Ishikawa (cell line): Measurements from ENCODE around the gene MORN2.

Source experiments
- CEBPB ChIP-seq: IDR thresholded peaks from 2 replicates; pipeline ENCODE4 v1.6.1; 2012
- CREB1 ChIP-seq: IDR thresholded peaks from 2 replicates; pipeline ENCODE4 v1.6.1; 2012; ENCODE audit warnings: low read depth
- EGR1 ChIP-seq: IDR thresholded peaks from 2 replicates; pipeline ENCODE4 v1.6.1; 2012
- EP300 ChIP-seq: IDR thresholded peaks from 2 replicates; pipeline ENCODE4 v1.6.1; 2012; ENCODE audit warnings: borderline replicate concordance
- FOXM1 ChIP-seq: IDR thresholded peaks from 2 replicates; pipeline ENCODE4 v1.6.1; 2012; ENCODE audit warnings: low read depth, borderline replicate concordance
- MAX ChIP-seq: IDR thresholded peaks from 2 replicates; pipeline ENCODE4 v1.6.1; 2012
- NFIC ChIP-seq: IDR thresholded peaks from 2 replicates; pipeline ENCODE4 v1.6.1; 2012
- RAD21 ChIP-seq: IDR thresholded peaks from 2 replicates; pipeline ENCODE4 v1.6.1; 2012; ENCODE audit warnings: low read depth
- REST ChIP-seq: IDR thresholded peaks from 2 replicates; pipeline ENCODE4 v1.6.1; 2012; ENCODE audit warnings: low read depth, mild to moderate bottlenecking
- TAF1 ChIP-seq: IDR thresholded peaks from 2 replicates; pipeline ENCODE4 v1.6.1; 2012; ENCODE audit warnings: low read depth, mild to moderate bottlenecking
- TCF12 ChIP-seq: IDR thresholded peaks from 2 replicates; pipeline ENCODE4 v1.6.1; 2012; ENCODE audit warnings: low read depth
- TEAD4 ChIP-seq: IDR thresholded peaks from 2 replicates; pipeline ENCODE4 v1.6.1; 2012
- USF1 ChIP-seq: IDR thresholded peaks from 2 replicates; pipeline ENCODE4 v1.6.1; 2012
- YY1 ChIP-seq: IDR thresholded peaks from 2 replicates; pipeline ENCODE4 v1.6.1; 2012; ENCODE audit warnings: low read depth
- ZBTB7A ChIP-seq: IDR thresholded peaks from 2 replicates; pipeline ENCODE4 v1.6.1; 2012; ENCODE audit warnings: low read depth

Gene MORN2

GRCh38 chr2:38892819-38893218, 17.0 kb downstream of the MORN2 start:
- TF ChIP-seq REST (no peak), CEBPB (no peak), EP300 (no peak), TCF12 (no peak), ZBTB7A (no peak)

- TF ChIP-seq USF1: no peak
- no peak for TF ChIP-seq REST
- TF ChIP-seq CEBPB: no peak
- no peak for TF ChIP-seq CREB1
These were observed 22.5 kb downstream of the MORN2 start for GRCh38 chr2:38898256-38898655.

GRCh38 chr2:38900726-38901125, 24.9 kb downstream of the MORN2 start:
- TF ChIP-seq CEBPB: no peak
- TF ChIP-seq REST: no peak
- TF ChIP-seq CREB1: no peak
- TF ChIP-seq RAD21: no peak
- no peak for TF ChIP-seq TAF1
- no peak for TF ChIP-seq USF1
- TF ChIP-seq MAX: no peak
- TF ChIP-seq EP300: no peak
- no peak for TF ChIP-seq TCF12
- TF ChIP-seq YY1: no peak
- TF ChIP-seq ZBTB7A: no peak
- TF ChIP-seq FOXM1: no peak
- TF ChIP-seq TEAD4: no peak
- no peak for TF ChIP-seq EGR1
- TF ChIP-seq NFIC: no peak

- TF ChIP-seq YY1 (no peak), FOXM1 (no peak), TAF1 (no peak)
These were observed 29.5 kb downstream of the MORN2 start for GRCh38 chr2:38905251-38905650.

GRCh38 chr2:38907242-38907641, 31.5 kb downstream of the MORN2 start:
- TF ChIP-seq TEAD4 (no peak), CEBPB (no peak), REST (no peak), MAX (no peak), RAD21 (no peak), USF1 (no peak), ZBTB7A (no peak), NFIC (no peak), TAF1 (no peak), EGR1 (no peak), FOXM1 (no peak), YY1 (no peak), TCF12 (no peak), EP300 (no peak), CREB1 (no peak)
